ENCODE measurements around the gene JMY.

DNA sequence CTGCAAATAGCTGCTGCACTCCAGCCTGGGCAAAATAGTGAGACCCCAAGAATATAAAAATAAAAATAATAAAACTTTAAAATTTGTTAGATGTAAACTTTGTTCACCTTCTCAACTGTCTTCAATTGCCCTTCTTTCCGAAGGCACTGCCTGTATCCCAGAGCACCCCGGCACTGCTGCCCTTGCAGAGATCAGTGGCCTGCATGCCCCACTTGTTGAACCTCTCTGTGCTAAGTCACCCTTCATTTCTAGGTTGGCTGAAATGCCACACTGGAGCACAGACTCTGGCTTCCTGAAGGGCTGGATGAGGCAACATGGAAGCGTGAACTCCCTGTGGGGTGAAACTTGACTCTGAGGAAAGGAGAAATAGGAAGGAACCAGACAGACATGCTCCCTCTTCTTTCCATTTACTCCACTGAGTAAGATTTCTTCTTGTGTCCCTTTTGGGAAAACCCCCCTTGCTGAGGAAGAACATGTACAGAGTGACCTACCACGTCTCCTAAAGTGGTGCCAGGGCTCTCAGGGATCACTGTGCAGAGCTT is 8.4 kb upstream of the JMY start:
- TF ChIP-seq EZH2 (IDR thresholded peaks at IDR 0.05; ENCODE audit: borderline replicate concordance, low read depth, low read length, poor library complexity, severe bottlenecking) = no peak
- TF ChIP-seq, protein P1, sequence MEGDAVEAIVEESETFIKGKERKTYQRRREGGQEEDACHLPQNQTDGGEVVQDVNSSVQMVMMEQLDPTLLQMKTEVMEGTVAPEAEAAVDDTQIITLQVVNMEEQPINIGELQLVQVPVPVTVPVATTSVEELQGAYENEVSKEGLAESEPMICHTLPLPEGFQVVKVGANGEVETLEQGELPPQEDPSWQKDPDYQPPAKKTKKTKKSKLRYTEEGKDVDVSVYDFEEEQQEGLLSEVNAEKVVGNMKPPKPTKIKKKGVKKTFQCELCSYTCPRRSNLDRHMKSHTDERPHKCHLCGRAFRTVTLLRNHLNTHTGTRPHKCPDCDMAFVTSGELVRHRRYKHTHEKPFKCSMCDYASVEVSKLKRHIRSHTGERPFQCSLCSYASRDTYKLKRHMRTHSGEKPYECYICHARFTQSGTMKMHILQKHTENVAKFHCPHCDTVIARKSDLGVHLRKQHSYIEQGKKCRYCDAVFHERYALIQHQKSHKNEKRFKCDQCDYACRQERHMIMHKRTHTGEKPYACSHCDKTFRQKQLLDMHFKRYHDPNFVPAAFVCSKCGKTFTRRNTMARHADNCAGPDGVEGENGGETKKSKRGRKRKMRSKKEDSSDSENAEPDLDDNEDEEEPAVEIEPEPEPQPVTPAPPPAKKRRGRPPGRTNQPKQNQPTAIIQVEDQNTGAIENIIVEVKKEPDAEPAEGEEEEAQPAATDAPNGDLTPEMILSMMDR (conservative IDR thresholded peaks at IDR 0.05; ENCODE audit: low read depth, low read length) = no peak

All from A673 (cell line).